Sigmoid colon (tissue), 4 donors: ENCODE measurements around the gene LASP1.

Experiments
- CTCF ChIP-seq, 4 experiments: fragments of 450-650 bp in 3 of 4; fragments of 200-600 bp in 1 of 4; IDR thresholded peaks; one replicate each; pipeline ENCODE4 v1.5.1; 2016 to 2019; ENCODE audit warnings: antibody characterized with exemption in 4 of 4, mild to moderate bottlenecking in 3 of 4, moderate library complexity in 2 of 4
- EP300 ChIP-seq, 4 donors: sonication (generic); formaldehyde crosslinking; IDR thresholded peaks; one replicate each; pipeline ENCODE4 v1.6.1; 2017; ENCODE audit warnings: antibody characterized with exemption in 4 of 4
- POLR2A ChIP-seq, 2 donors: fragments of 450-650 bp; IDR thresholded peaks; one replicate each; pipeline ENCODE4 v1.6.1; 2016; ENCODE audit warnings: antibody characterized with exemption in 2 of 2, mild to moderate bottlenecking in 2 of 2, moderate library complexity in 2 of 2
- POLR2AphosphoS5 ChIP-seq, 4 donors: sonication (generic); formaldehyde crosslinking; IDR thresholded peaks; one replicate each; pipeline ENCODE4 v1.6.1; 2017; ENCODE audit warnings: antibody characterized with exemption in 4 of 4

GRCh38 chr17:38918129-38918913, 48.5 kb downstream of the LASP1 start:
- TF ChIP-seq CTCF (IDR thresholded peaks at IDR 0.05) (no peak), POLR2A (IDR thresholded peaks at IDR 0.05) (no peak), EP300 (IDR thresholded peaks at IDR 0.05) (no peak), POLR2AphosphoS5 (IDR thresholded peaks at IDR 0.05) (no peak)
